Measurements from ENCODE around the gene MTAP.

MTAP gene

GRCh38 chr9:21812946-21813568, 10.6 kb downstream of the MTAP start:
- H3K36me3 ChIP-seq (ENCODE audit: insufficient read depth, insufficient read length, low read length) = peaks cover 87% of the 10 kb centered on the region
- H3K27me3 ChIP-seq (ENCODE audit: insufficient read depth, insufficient read length) = no peaks in the 10 kb centered on the region
- H3K9ac ChIP-seq (ENCODE audit: insufficient read length, low read depth) = no peak overlapping the region
- no peak overlapping the region for H3K4me3 ChIP-seq (ENCODE audit: insufficient read length, low read depth)
- peaks cover 2% of the 10 kb centered on the region for H3K4me1 ChIP-seq (ENCODE audit: insufficient read depth, insufficient read length)
- peaks cover 2% of the 10 kb centered on the region; the same call in 1 of the 2 replicates for H3K9me3 ChIP-seq (ENCODE audit: insufficient read depth, low read length)
- peak; percentile 50 for DNase-seq (ENCODE audit: low read depth, low spot score)
- peak; percentile 41 for TF ChIP-seq YY1 (IDR thresholded peaks at IDR 0.05; ENCODE audit: insufficient read depth, insufficient read length)
- TF ChIP-seq ZNF274 (IDR thresholded peaks at IDR 0.05; ENCODE audit: low read depth, low read length) = no peak
- no peak for TF ChIP-seq SUZ12 (IDR thresholded peaks at IDR 0.05; ENCODE audit: extremely low read depth, insufficient read depth, insufficient read length)

GRCh38 chr9:21813575-21814473, 11.4 kb downstream of the MTAP start:
- no peak overlapping the region for H3K4me3 ChIP-seq (ENCODE audit: insufficient read length, low read depth)
- H3K9me3 ChIP-seq (ENCODE audit: insufficient read depth, low read length) = peaks cover 10% of the 10 kb centered on the region
- peaks cover 2% of the 10 kb centered on the region for H3K4me1 ChIP-seq (ENCODE audit: insufficient read depth, insufficient read length)
- peaks cover 87% of the 10 kb centered on the region for H3K36me3 ChIP-seq (ENCODE audit: insufficient read depth, insufficient read length, low read length)
- no peak for TF ChIP-seq ZNF274 (IDR thresholded peaks at IDR 0.05; ENCODE audit: low read depth, low read length)
- TF ChIP-seq YY1 (IDR thresholded peaks at IDR 0.05; ENCODE audit: insufficient read depth, insufficient read length) = no peak
- TF ChIP-seq SUZ12 (IDR thresholded peaks at IDR 0.05; ENCODE audit: extremely low read depth, insufficient read depth, insufficient read length) = no peak
- H3K27me3 ChIP-seq (ENCODE audit: insufficient read depth, insufficient read length) = no peaks in the 10 kb centered on the region
- peak; percentile 38 for DNase-seq (ENCODE audit: low read depth, low spot score)
- H3K9ac ChIP-seq (ENCODE audit: insufficient read length, low read depth) = no peak overlapping the region

- Histone ChIP-seq H3K9me3 (ENCODE audit: insufficient read depth, low read length) (peaks cover 13% of the 10 kb centered on the region), H3K4me3 (ENCODE audit: insufficient read length, low read depth) (no peak overlapping the region), H3K36me3 (ENCODE audit: insufficient read depth, insufficient read length, low read length) (peaks cover 75% of the 10 kb centered on the region), H3K9ac (ENCODE audit: insufficient read length, low read depth) (no peak overlapping the region), H3K4me1 (ENCODE audit: insufficient read depth, insufficient read length) (peaks cover 2% of the 10 kb centered on the region), H3K27me3 (ENCODE audit: insufficient read depth, insufficient read length) (no peaks in the 10 kb centered on the region)
- no peak for TF ChIP-seq SUZ12 (IDR thresholded peaks at IDR 0.05; ENCODE audit: extremely low read depth, insufficient read depth, insufficient read length)
- no peak for TF ChIP-seq YY1 (IDR thresholded peaks at IDR 0.05; ENCODE audit: insufficient read depth, insufficient read length)
- TF ChIP-seq ZNF274 (IDR thresholded peaks at IDR 0.05; ENCODE audit: low read depth, low read length) = no peak
- DNase-seq (ENCODE audit: low read depth, low spot score) = no peak
These were observed 13.2 kb downstream of the MTAP start for GRCh38 chr9:21815643-21816042.

GRCh38 chr9:21817176-21817575, 14.7 kb downstream of the MTAP start:
- TF ChIP-seq SUZ12 (IDR thresholded peaks at IDR 0.05; ENCODE audit: extremely low read depth, insufficient read depth, insufficient read length) (no peak), ZNF274 (IDR thresholded peaks at IDR 0.05; ENCODE audit: low read depth, low read length) (no peak), YY1 (IDR thresholded peaks at IDR 0.05; ENCODE audit: insufficient read depth, insufficient read length) (no peak)
- no peak overlapping the region for H3K9ac ChIP-seq (ENCODE audit: insufficient read length, low read depth)
- H3K4me1 ChIP-seq (ENCODE audit: insufficient read depth, insufficient read length) = no peaks in the 10 kb centered on the region
- DNase-seq (ENCODE audit: low read depth, low spot score) = no peak
- H3K4me3 ChIP-seq (ENCODE audit: insufficient read length, low read depth) = no peak overlapping the region
- H3K27me3 ChIP-seq (ENCODE audit: insufficient read depth, insufficient read length) = no peaks in the 10 kb centered on the region
- peaks cover 13% of the 10 kb centered on the region for H3K9me3 ChIP-seq (ENCODE audit: insufficient read depth, low read length)
- peaks cover 60% of the 10 kb centered on the region for H3K36me3 ChIP-seq (ENCODE audit: insufficient read depth, insufficient read length, low read length)

GRCh38 chr9:21825637-21826036, 23.2 kb downstream of the MTAP start:
- Histone ChIP-seq H3K4me3 (ENCODE audit: insufficient read length, low read depth) (no peak overlapping the region), H3K9ac (ENCODE audit: insufficient read length, low read depth) (no peak overlapping the region), H3K9me3 (ENCODE audit: insufficient read depth, low read length) (peaks cover 20% of the 10 kb centered on the region; the same call in 1 of the 2 replicates), H3K27me3 (ENCODE audit: insufficient read depth, insufficient read length) (no peaks in the 10 kb centered on the region), H3K36me3 (ENCODE audit: insufficient read depth, insufficient read length, low read length) (peaks cover 59% of the 10 kb centered on the region), H3K4me1 (ENCODE audit: insufficient read depth, insufficient read length) (no peaks in the 10 kb centered on the region)
- TF ChIP-seq ZNF274 (IDR thresholded peaks at IDR 0.05; ENCODE audit: low read depth, low read length) = no peak
- no peak for TF ChIP-seq YY1 (IDR thresholded peaks at IDR 0.05; ENCODE audit: insufficient read depth, insufficient read length)
- no peak for TF ChIP-seq SUZ12 (IDR thresholded peaks at IDR 0.05; ENCODE audit: extremely low read depth, insufficient read depth, insufficient read length)
- no peak for DNase-seq (ENCODE audit: low read depth, low spot score)

GRCh38 chr9:21828853-21829410, 26.5 kb downstream of the MTAP start:
- Histone ChIP-seq H3K36me3 (ENCODE audit: insufficient read depth, insufficient read length, low read length) (peaks cover 82% of the 10 kb centered on the region), H3K9ac (ENCODE audit: insufficient read length, low read depth) (no peak overlapping the region), H3K9me3 (ENCODE audit: insufficient read depth, low read length) (peaks cover 18% of the 10 kb centered on the region; the same call in 1 of the 2 replicates), H3K4me1 (ENCODE audit: insufficient read depth, insufficient read length) (no peaks in the 10 kb centered on the region), H3K27me3 (ENCODE audit: insufficient read depth, insufficient read length) (no peaks in the 10 kb centered on the region), H3K4me3 (ENCODE audit: insufficient read length, low read depth) (no peak overlapping the region)
- TF ChIP-seq ZNF274 (IDR thresholded peaks at IDR 0.05; ENCODE audit: low read depth, low read length) (no peak), SUZ12 (IDR thresholded peaks at IDR 0.05; ENCODE audit: extremely low read depth, insufficient read depth, insufficient read length) (no peak), YY1 (IDR thresholded peaks at IDR 0.05; ENCODE audit: insufficient read depth, insufficient read length) (no peak)
- no peak for DNase-seq (ENCODE audit: low read depth, low spot score)

GRCh38 chr9:21830589-21830988, 28.2 kb downstream of the MTAP start:
- no peak for DNase-seq (ENCODE audit: low read depth, low spot score)
- TF ChIP-seq YY1 (IDR thresholded peaks at IDR 0.05; ENCODE audit: insufficient read depth, insufficient read length) = no peak
- peaks cover 1% of the 10 kb centered on the region; the same call in 1 of the 2 replicates for H3K9me3 ChIP-seq (ENCODE audit: insufficient read depth, low read length)
- H3K27me3 ChIP-seq (ENCODE audit: insufficient read depth, insufficient read length) = no peaks in the 10 kb centered on the region
- peaks cover 88% of the 10 kb centered on the region for H3K36me3 ChIP-seq (ENCODE audit: insufficient read depth, insufficient read length, low read length)
- no peaks in the 10 kb centered on the region for H3K4me1 ChIP-seq (ENCODE audit: insufficient read depth, insufficient read length)
- no peak overlapping the region for H3K4me3 ChIP-seq (ENCODE audit: insufficient read length, low read depth)
- H3K9ac ChIP-seq (ENCODE audit: insufficient read length, low read depth) = no peak overlapping the region
